Effector memory CD4-positive, alpha-beta T cell (primary cell): ENCODE measurements around the gene EXOC7.

Experiments
- DNase-seq, 3 donors: peaks; one replicate each; pipeline ENCODE4 v3.0.0-alpha.2; 2020
- H3K27ac ChIP-seq: 2 replicates; pipeline ENCODE4 v1.7.0; 2013; ENCODE audit warnings: mild to moderate bottlenecking, low read length, moderate library complexity; ENCODE audit not compliant: insufficient read depth, poor library complexity, severe bottlenecking
- H3K27me3 ChIP-seq: replicated peaks from 2 replicates; pipeline ENCODE4 v1.7.0; 2013; ENCODE audit warnings: mild to moderate bottlenecking, low read length; ENCODE audit not compliant: insufficient read depth, control insufficient read depth, poor library complexity, severe bottlenecking
- H3K36me3 ChIP-seq: 2 replicates; pipeline ENCODE4 v1.7.0; 2013; ENCODE audit warnings: mild to moderate bottlenecking, low read length, moderate library complexity; ENCODE audit not compliant: control insufficient read depth, insufficient read depth
- H3K4me1 ChIP-seq: 2 replicates; pipeline ENCODE4 v1.7.0; 2013; ENCODE audit warnings: low read length, mild to moderate bottlenecking; ENCODE audit not compliant: control insufficient read depth, insufficient read depth, poor library complexity, severe bottlenecking
- H3K4me3 ChIP-seq: 2 replicates; pipeline ENCODE4 v1.7.0; 2013; ENCODE audit warnings: low read length, low read depth, mild to moderate bottlenecking; ENCODE audit not compliant: insufficient read depth, poor library complexity, severe bottlenecking
- H3K9me3 ChIP-seq: 2 replicates; pipeline ENCODE4 v1.7.0; 2013; ENCODE audit warnings: mild to moderate bottlenecking, low read length, moderate library complexity; ENCODE audit not compliant: control insufficient read depth
- total RNA-seq, 3 donors: gene quantifications; one replicate each; lab custom pipeline; 2026; lab: John Stamatoyannopoulos, UW

The EXOC7 gene
- 122 to 153 (median 127) reads per million in 3 donors for total RNA-seq

- peak within 1 kb of the TSS; percentile 78 for H3K27ac ChIP-seq
- H3K9me3 ChIP-seq = no peaks in the 10 kb centered on the region
- H3K4me3 ChIP-seq = peak within 1 kb of the TSS; percentile 89
- no peaks in the 10 kb centered on the region for H3K27me3 ChIP-seq
- peak; percentile 85 to 89 (median 88) for DNase-seq
- H3K4me1 ChIP-seq = peaks cover 12% of the 10 kb centered on the region
- peaks cover 17% of the 10 kb centered on the region for H3K36me3 ChIP-seq
These were observed at the start of gene EXOC7 for GRCh38 chr17:76103274-76104139. EXOC7 (minus strand) TSS chr17:76103787; CDS start chr17:76103692, 95 bp downstream.

DNA sequence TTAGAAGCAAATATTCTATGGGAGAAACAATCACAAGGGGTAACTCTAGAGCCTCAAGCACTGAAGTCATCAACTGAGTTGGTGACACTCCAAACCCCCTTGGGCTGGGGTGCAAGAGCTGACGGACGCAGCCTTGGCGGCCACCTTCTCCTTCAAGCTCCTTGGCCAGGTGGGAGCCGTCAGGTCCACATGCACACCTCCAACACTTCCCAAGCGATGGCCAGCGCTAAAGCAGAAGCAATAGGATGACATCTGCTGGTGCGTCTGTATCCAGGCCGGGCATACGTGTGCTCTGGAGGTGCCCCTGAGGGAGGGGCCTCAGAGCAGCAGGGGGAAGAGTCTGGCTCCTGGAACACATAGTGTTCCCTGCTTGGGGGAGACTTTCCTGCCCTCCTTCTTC lies 49.6 kb upstream of the EXOC7 start:
- no peak overlapping the region for H3K27ac ChIP-seq
- H3K36me3 ChIP-seq = peaks cover 34% of the 10 kb centered on the region
- peaks cover 17% of the 10 kb centered on the region for H3K4me1 ChIP-seq
- no peaks in the 10 kb centered on the region for H3K27me3 ChIP-seq
- no peaks in the 10 kb centered on the region for H3K9me3 ChIP-seq
- no peak overlapping the region for H3K4me3 ChIP-seq
- no peak for DNase-seq

GRCh38 chr17:76152591-76152990 lies 49.0 kb upstream of the EXOC7 start:
- H3K4me3 ChIP-seq = no peak overlapping the region

DNA sequence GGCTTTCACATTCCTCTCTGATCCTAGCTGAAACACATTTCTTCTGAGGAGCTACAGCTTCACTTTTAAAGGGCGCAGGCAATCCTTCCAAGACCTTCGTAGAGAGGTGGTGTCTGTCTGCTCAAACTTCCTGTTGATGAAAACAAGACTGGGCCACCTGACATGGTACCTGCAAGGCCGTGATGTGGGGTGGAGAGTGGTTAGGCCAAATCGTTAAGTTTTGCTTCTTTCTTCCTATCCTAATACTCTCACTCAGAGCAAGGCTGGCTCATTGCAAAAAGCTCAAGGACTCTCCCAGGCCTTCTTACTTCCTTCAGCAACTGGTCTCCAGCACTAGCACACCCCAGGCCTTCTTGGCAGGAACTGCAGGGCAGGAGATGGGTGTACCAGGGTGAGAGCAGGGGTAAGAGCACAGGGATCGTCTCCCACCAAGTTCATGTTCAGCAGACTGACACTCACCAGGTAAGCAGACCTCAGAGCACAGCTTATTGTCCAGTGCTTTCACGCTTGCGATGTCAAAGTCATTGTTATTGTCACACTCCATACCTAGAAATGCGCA lies 48.4 kb upstream of the EXOC7 start:
- peak in 1 of 3 donors; percentile 16 for DNase-seq
- H3K4me3 ChIP-seq = no peak overlapping the region
- no peaks in the 10 kb centered on the region for H3K9me3 ChIP-seq
- no peaks in the 10 kb centered on the region for H3K27me3 ChIP-seq
- H3K36me3 ChIP-seq = peaks cover 22% of the 10 kb centered on the region
- H3K27ac ChIP-seq = peak overlapping the region; percentile 29
- H3K4me1 ChIP-seq = peaks cover 17% of the 10 kb centered on the region

More at GRCh38 chr17:76152591-76152990, 49.0 kb upstream of the EXOC7 start:
- no peaks in the 10 kb centered on the region for H3K27me3 ChIP-seq
- peaks cover 28% of the 10 kb centered on the region for H3K36me3 ChIP-seq
- no peaks in the 10 kb centered on the region for H3K9me3 ChIP-seq
- peaks cover 17% of the 10 kb centered on the region for H3K4me1 ChIP-seq
- DNase-seq = no peak
- peak overlapping the region; percentile 29 for H3K27ac ChIP-seq

GRCh38 chr17:76150712-76151622 lies 47.4 kb upstream of the EXOC7 start:
- Histone ChIP-seq H3K36me3 (peaks cover 18% of the 10 kb centered on the region), H3K4me3 (no peak overlapping the region), H3K27me3 (no peaks in the 10 kb centered on the region), H3K27ac (no peak overlapping the region), H3K9me3 (no peaks in the 10 kb centered on the region), H3K4me1 (peaks cover 24% of the 10 kb centered on the region)
- no peak for DNase-seq

DNA sequence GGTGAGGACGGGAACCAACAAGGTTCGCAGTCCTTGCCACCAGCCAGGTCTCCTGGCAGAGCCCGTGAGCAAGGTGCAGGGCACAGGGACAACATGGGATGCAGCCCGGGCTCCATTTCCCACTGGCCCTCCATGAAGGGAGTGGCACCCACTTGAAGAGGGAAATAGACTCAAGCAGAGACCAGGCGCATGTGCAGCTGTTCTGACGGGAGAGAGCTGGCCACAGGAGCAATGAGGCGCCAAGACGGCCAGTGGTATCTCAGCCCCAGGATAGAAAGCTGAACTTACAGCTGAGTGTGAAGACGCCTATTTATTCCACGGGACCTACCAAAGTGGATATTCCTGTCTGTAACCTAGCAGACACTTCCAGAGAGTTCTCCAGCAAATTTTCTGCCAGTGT lies 45.6 kb upstream of the EXOC7 start:
- Histone ChIP-seq H3K27ac (no peak overlapping the region), H3K27me3 (no peaks in the 10 kb centered on the region), H3K4me3 (no peak overlapping the region), H3K9me3 (no peaks in the 10 kb centered on the region), H3K4me1 (peaks cover 40% of the 10 kb centered on the region), H3K36me3 (peaks cover 8% of the 10 kb centered on the region)
- DNase-seq = no peak

- Histone ChIP-seq H3K27me3 (no peaks in the 10 kb centered on the region), H3K27ac (no peak overlapping the region), H3K9me3 (no peaks in the 10 kb centered on the region), H3K36me3 (peaks cover 8% of the 10 kb centered on the region), H3K4me1 (peaks cover 51% of the 10 kb centered on the region), H3K4me3 (no peak overlapping the region)
- DNase-seq = no peak
These were observed 44.4 kb upstream of the EXOC7 start for GRCh38 chr17:76148015-76148326.

DNA sequence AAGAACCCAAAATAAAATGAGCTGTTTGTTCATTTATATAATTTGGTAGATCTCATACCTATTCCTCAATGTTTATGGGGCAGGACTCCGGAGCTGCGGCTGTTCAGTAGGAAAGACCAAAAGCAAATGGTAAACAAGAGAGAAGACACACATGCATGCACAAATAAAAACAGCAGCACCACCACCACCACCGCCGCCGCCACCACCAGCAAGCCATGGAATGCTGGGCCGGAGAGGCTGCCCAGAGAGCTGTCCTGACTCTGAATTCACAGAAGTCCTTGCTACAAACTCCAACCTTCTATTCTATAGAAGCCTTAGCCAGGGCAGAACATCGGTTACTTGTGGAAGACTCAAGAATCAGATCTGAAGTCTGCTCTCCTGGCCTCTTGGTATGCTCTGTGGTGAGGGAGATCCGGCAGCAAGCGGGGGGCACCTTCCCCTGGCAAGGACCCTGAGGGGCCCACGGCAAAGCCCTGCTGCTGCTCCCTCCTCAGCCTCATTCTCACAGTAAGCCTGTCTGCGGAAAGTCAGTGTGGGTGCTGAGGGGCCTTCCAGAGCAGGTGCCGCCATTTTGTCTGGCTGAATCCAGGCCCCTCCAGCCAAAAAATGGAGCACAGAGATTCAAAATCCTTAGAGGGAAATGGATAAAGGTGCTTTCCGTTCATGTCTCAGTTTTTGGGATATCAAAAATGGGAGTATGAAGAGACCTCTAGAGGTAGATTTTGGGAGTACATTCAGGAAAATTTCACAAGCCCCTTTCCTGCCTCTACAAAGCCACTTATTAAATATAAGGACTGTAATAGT lies 43.8 kb upstream of the EXOC7 start:
- H3K36me3 ChIP-seq = peaks cover 8% of the 10 kb centered on the region
- peak overlapping the region; percentile 75 for H3K27ac ChIP-seq
- no peaks in the 10 kb centered on the region for H3K27me3 ChIP-seq
- no peak overlapping the region for H3K4me3 ChIP-seq
- no peak for DNase-seq
- H3K9me3 ChIP-seq = no peaks in the 10 kb centered on the region
- H3K4me1 ChIP-seq = peaks cover 50% of the 10 kb centered on the region

DNA sequence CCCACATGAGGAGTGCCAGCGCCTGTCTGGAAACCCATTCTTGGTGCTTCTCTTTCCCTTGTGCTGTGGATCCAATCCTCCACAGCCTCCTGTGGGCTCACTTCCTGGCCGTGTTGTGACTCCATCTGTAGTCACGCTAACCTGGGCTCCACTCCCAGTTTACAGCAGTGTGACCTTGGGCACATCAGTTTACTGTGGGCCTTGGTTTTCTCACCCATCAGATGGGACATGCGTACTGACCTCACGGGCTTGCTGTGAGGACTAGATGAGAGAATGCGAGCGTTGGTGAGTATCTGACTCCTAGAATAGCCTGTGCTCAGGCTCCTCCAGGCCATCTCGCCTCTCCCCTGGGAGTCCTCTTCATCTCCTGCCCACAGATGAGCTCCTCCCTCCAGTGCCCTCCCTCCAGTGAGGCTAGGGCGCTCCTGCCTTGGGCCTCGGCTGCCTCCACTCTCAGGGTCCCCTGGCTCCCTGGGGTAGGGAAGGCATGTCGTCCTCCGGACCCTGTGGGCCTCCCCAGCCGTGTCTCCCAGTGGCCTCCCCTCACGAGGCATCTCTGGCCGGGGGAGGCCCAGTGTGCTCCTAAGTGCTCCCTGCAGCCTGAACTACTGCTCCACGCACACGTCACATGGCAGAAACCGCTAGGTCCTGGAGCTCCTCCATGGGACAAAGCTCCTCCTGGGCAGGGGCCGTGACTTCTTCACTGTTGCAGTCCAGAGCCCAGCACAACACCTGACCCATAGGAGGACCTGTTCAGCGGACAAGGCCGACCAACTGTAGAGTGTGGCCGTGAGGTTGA lies 42.7 kb upstream of the EXOC7 start:
- Histone ChIP-seq H3K9me3 (no peaks in the 10 kb centered on the region), H3K4me1 (peaks cover 49% of the 10 kb centered on the region), H3K4me3 (no peak overlapping the region), H3K27ac (peak overlapping the region; percentile 75), H3K27me3 (no peaks in the 10 kb centered on the region), H3K36me3 (peaks cover 7% of the 10 kb centered on the region)
- DNase-seq = no peak
